Heart left ventricle (tissue), 13 donors: ENCODE data around the gene SH3PXD2A.

Experiments
- CTCF ChIP-seq, 12 donors: fragments of 200-600 bp; sonication (generic) in 4 of 12; IDR thresholded peaks; one replicate each; pipeline versions ENCODE4 v1.5.0 to v1.8.0; 2018 to 2022; ENCODE audit warnings: antibody characterized with exemption in 12 of 12, mild to moderate bottlenecking in 5 of 12
- POLR2A ChIP-seq, 2 donors: fragments of 450-650 bp; IDR thresholded peaks; one replicate each; pipeline ENCODE4 v1.6.1; 2017; ENCODE audit warnings: antibody characterized with exemption in 2 of 2, mild to moderate bottlenecking in 2 of 2, moderate library complexity in 2 of 2
- donor health status: ischemic (EF 13 %, LVEDD 7.1; RV severe dilation, severe dysfunction).
- donor health status: DM: no; HTN: yes; CAD: no.
- donor health status: DM: no; HTN: no; CAD: no.
- donor health status: ischemic (EF 25% LVEDD 6.9; RV normal size, moderate dysfunction).
- donor health status: ischemic (EF 25% LVEDD 5.7; RV mildly dilated, moderate dysfunction).
- donor health status: ischemic (EF 35%, LVEDD 5.7; RV mildly dilated, moderate dysfunction).
- donor health status: nonischemic (EF 11% LVEDD 7.7; RV severe dilation, severe dysfunction).
- donor health status: DM: yes; HTN: yes; CAD: no.
- donor health status: PGD.
- donor health status: ischemic (EF 29% LVEDD 5.4; RV normal size, mild dysfunction).
- donor health status: nonischemic (EF 23%, LVEDD 6.1; RV moderate dilation, normal function).

DNA sequence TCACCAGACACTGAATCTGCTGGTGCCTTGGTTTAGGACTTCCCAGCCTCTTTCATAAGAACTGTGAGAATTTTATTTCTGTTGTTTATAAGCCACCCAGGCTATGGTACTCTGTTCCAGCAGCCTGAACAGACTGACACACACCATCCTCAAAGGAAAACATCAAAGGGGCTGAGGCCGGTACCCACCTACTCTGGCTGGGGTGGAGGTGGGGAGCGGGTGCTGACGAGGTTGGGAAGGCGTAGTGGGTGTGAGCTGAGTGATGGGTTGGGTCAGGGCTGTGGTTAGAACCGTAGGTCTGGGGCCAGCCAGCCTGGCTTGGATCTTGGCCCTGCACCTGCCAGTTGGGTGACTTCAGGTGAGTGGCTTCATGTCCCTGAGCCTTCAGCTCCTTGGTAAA, 136.3 kb downstream of the SH3PXD2A start:
- TF ChIP-seq POLR2A (IDR thresholded peaks at IDR 0.05) (no peak), CTCF (IDR thresholded peaks at IDR 0.05) (no peak)
